Panc1 (cell line): ENCODE data around the gene BHLHA15. TPM values are rescaled to one million over a fixed set of nuclear protein-coding genes. Genes with fewer than 3 reads are reported as not detected.
A peak's percentile ranks its signal among the peaks of the same experiment; 100 is the strongest.

ENCODE experiments used
- ATAC-seq: fragments of 200-7000 bp; cut with Tn5 transposase; 2 replicates; pipeline ENCODE4 v1.9.1; 2020; ENCODE audit warnings: mild to moderate bottlenecking, moderate library complexity
- BruUV-seq: library from RNA; stranded (reverse); fragments of 400-500 nt; replicated peaks from 2 replicates; lab custom pipeline; 2021; lab: Mats Ljungman, UMichigan
- CTCF ChIA-PET: fragments of 300-600 bp; sonication (Branson Sonifier 250); formaldehyde crosslinking; loops from one replicate; lab custom pipeline; 2022; ENCODE audit warnings: antibody characterized with exemption; lab: Charles Lee
- POLR2A ChIA-PET: fragments of 300-600 bp; sonication (Branson Sonifier 250); formaldehyde crosslinking; loops from one replicate; lab custom pipeline; 2022; ENCODE audit warnings: antibody characterized with exemption; lab: Charles Lee
- DNase-seq: peaks from one replicate; pipeline ENCODE4 v3.0.0-alpha.2; 2010; ENCODE audit warnings: low read depth, low spot score
- H3K27ac ChIP-seq: 2 replicates; pipeline ENCODE4 v1.5.1; 2011; ENCODE audit warnings: mild to moderate bottlenecking, low read length, inconsistent platforms
- H3K27me3 ChIP-seq: fragments of 200-500 bp; sonication (Bioruptor generic); 2 replicates; pipeline ENCODE4 v1.6.0; 2014; ENCODE audit warnings: low read length, inconsistent platforms; ENCODE audit not compliant: control insufficient read depth, insufficient read depth
- H3K36me3 ChIP-seq: fragments of 200-500 bp; sonication (Bioruptor generic); 2 replicates; pipeline ENCODE4 v1.5.1; 2014; ENCODE audit warnings: inconsistent platforms, mild to moderate bottlenecking, low read length, moderate library complexity; ENCODE audit not compliant: control insufficient read depth, insufficient read depth
- H3K4me1 ChIP-seq: 2 replicates; pipeline ENCODE4 v1.5.1; 2011; ENCODE audit warnings: inconsistent platforms, mild to moderate bottlenecking, low read length, moderate library complexity; ENCODE audit not compliant: control insufficient read depth, insufficient read depth
- H3K4me3 ChIP-seq, 2 experiments: 2 replicates each; pipeline ENCODE4 v1.5.1; 2011 to 2012; ENCODE audit warnings: low read depth in 2 of 2, low read length in 2 of 2, mild to moderate bottlenecking in 2 of 2, inconsistent platforms in 1 of 2, moderate library complexity in 1 of 2
- H3K9me3 ChIP-seq: fragments of 200-500 bp; sonication (Bioruptor generic); 2 replicates; pipeline ENCODE4 v1.5.1; 2014; ENCODE audit warnings: low read depth, mild to moderate bottlenecking, inconsistent platforms, low read length, moderate library complexity; ENCODE audit not compliant: control insufficient read depth, insufficient read depth
- POLR2AphosphoS5 ChIP-seq: IDR thresholded peaks from 2 replicates; pipeline ENCODE4 v1.6.1; 2012; ENCODE audit warnings: mild to moderate bottlenecking, low read depth, low read length, moderate library complexity
- SIN3A ChIP-seq: IDR thresholded peaks from 2 replicates; pipeline ENCODE4 v1.6.1; 2012; ENCODE audit warnings: low read depth, mild to moderate bottlenecking, low read length, moderate library complexity, borderline replicate concordance; ENCODE audit not compliant: insufficient read depth
- TCF7L2 ChIP-seq: IDR thresholded peaks from 2 replicates; pipeline ENCODE4 v1.6.1; 2011; ENCODE audit warnings: mild to moderate bottlenecking, low read depth, low read length, inconsistent platforms
- in situ Hi-C: cut with HindIII; loops from 2 replicates; pipeline ENCODE4 v1.10.0; 2016; ENCODE audit warnings: low sequenced_read_pairs, low pct_unique_long_range_greater_than_20kb
- intact Hi-C: fragments of 100-400 bp; cut with micrococcal nuclease; formaldehyde crosslinking; loops from one replicate; pipeline ENCODE4 v1.10.0; 2022; ENCODE audit not compliant: unreplicated experiment
- total RNA-seq: library from RNA; stranded (reverse); gene quantifications from one replicate; pipeline ENCODE4 v1.2.1, GENCODE V29; 2021; ENCODE audit not compliant: unreplicated experiment
- TF ChIP-seq, protein P1 (sequence below), 2 experiments: IDR thresholded peaks; 2 replicates each; pipeline ENCODE4 v1.6.1; 2011 to 2012; ENCODE audit warnings: low read depth in 2 of 2, control low read depth in 1 of 2, low read length in 1 of 2, mild to moderate bottlenecking in 1 of 2, moderate library complexity in 1 of 2; ENCODE audit not compliant: insufficient read depth in 1 of 2
- TF ChIP-seq, protein P2 (sequence below): fragments of 450-650 bp; IDR thresholded peaks from 2 replicates; pipeline ENCODE4 v1.5.1; 2017; ENCODE audit warnings: mild to moderate bottlenecking

BHLHA15 gene
- total RNA-seq, 1 experiment from 2014 or later: 0.26 TPM

DNA sequence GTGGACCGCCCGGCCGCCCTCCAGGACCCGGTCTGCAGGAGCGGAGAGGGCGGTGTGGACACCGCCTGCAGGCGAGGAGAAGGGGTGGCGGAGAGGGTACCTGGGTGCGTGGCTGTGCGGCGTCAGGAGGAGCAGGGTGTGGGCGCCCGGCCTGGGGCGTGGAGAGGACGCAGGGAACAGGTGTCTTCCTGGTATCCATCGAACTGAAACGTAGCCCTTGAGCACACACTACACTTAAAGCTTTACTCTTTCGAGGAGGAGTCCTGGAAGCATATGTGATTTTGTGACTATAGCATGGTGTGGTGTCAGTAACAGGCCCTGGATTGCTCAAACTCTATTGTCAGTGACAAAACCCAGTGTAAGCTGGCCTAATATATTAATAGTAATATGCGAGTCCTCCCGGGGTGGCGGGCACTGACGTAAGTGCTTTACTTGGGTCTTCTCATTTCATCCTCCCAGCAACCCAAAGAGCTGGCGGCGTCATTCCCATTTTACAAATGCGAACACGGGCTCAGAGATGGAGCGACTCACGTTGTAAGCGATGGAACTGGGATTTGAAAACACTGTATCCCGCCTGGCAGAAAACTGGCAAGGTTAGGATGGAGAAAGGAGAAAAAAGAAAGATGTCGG, 41.3 kb downstream of the BHLHA15 start:
- no peaks in the 10 kb centered on the region for H3K9me3 ChIP-seq
- in situ Hi-C loops (no loop called here), intact Hi-C loops (no loop called here)
- peak overlapping the region; percentile 52 for H3K27ac ChIP-seq
- peak; percentile 68 for ATAC-seq
- ChIA-PET POLR2A (no interaction called here), CTCF (no interaction called here)
- H3K36me3 ChIP-seq: no peaks in the 10 kb centered on the region; the same call in 1 of the 2 replicates
- BruUV-seq: TSS peak; percentile 86
- peaks cover 9% of the 10 kb centered on the region for H3K4me1 ChIP-seq
- DNase-seq: no peak
- H3K4me3 ChIP-seq: peak overlapping the region; percentile 76 to 93
- TF ChIP-seq, protein P1, sequence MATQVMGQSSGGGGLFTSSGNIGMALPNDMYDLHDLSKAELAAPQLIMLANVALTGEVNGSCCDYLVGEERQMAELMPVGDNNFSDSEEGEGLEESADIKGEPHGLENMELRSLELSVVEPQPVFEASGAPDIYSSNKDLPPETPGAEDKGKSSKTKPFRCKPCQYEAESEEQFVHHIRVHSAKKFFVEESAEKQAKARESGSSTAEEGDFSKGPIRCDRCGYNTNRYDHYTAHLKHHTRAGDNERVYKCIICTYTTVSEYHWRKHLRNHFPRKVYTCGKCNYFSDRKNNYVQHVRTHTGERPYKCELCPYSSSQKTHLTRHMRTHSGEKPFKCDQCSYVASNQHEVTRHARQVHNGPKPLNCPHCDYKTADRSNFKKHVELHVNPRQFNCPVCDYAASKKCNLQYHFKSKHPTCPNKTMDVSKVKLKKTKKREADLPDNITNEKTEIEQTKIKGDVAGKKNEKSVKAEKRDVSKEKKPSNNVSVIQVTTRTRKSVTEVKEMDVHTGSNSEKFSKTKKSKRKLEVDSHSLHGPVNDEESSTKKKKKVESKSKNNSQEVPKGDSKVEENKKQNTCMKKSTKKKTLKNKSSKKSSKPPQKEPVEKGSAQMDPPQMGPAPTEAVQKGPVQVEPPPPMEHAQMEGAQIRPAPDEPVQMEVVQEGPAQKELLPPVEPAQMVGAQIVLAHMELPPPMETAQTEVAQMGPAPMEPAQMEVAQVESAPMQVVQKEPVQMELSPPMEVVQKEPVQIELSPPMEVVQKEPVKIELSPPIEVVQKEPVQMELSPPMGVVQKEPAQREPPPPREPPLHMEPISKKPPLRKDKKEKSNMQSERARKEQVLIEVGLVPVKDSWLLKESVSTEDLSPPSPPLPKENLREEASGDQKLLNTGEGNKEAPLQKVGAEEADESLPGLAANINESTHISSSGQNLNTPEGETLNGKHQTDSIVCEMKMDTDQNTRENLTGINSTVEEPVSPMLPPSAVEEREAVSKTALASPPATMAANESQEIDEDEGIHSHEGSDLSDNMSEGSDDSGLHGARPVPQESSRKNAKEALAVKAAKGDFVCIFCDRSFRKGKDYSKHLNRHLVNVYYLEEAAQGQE (IDR thresholded peaks at IDR 0.05; ENCODE audit: insufficient read depth in 1 of 2, low read depth in 2 of 2, low read length in 1 of 2): no peak
- TF ChIP-seq TCF7L2 (no peak), POLR2AphosphoS5 (no peak), SIN3A (no peak)
- TF ChIP-seq, protein P2, sequence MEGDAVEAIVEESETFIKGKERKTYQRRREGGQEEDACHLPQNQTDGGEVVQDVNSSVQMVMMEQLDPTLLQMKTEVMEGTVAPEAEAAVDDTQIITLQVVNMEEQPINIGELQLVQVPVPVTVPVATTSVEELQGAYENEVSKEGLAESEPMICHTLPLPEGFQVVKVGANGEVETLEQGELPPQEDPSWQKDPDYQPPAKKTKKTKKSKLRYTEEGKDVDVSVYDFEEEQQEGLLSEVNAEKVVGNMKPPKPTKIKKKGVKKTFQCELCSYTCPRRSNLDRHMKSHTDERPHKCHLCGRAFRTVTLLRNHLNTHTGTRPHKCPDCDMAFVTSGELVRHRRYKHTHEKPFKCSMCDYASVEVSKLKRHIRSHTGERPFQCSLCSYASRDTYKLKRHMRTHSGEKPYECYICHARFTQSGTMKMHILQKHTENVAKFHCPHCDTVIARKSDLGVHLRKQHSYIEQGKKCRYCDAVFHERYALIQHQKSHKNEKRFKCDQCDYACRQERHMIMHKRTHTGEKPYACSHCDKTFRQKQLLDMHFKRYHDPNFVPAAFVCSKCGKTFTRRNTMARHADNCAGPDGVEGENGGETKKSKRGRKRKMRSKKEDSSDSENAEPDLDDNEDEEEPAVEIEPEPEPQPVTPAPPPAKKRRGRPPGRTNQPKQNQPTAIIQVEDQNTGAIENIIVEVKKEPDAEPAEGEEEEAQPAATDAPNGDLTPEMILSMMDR: no peak
- no peaks in the 10 kb centered on the region for H3K27me3 ChIP-seq

DNA sequence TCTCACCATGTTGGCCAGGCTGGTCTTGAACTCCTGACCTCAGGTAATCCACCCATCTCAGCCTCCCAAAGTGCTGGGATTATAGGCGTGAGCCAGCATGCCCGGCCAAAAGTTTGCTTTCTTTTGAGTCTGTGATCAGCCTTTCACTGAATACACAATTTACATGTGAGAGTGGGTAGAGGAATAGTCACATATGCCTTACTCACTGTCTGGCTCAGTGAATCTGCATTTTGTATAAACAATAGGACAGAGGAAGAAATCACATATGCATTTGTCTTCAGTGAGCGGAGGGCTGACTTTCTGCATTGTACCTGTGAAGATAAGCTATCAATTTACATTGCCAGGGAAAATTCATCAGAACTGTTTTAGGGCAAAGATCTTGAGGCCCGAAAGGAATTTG, 43.3 kb downstream of the BHLHA15 start:
- ATAC-seq (no peak), DNase-seq (no peak)
- Histone ChIP-seq H3K36me3 (no peaks in the 10 kb centered on the region; the same call in 1 of the 2 replicates), H3K27ac (no peak overlapping the region), H3K4me1 (peaks cover 9% of the 10 kb centered on the region), H3K4me3 (no peak overlapping the region), H3K27me3 (no peaks in the 10 kb centered on the region), H3K9me3 (no peaks in the 10 kb centered on the region)
- intact Hi-C loops (no loop called here), in situ Hi-C loops (no loop called here)
- TF ChIP-seq, protein P2: no peak
- TF ChIP-seq POLR2AphosphoS5: no peak
- no peak for TF ChIP-seq TCF7L2
- TF ChIP-seq SIN3A: no peak
- TF ChIP-seq, protein P1 (IDR thresholded peaks at IDR 0.05; ENCODE audit: insufficient read depth in 1 of 2, low read depth in 2 of 2, low read length in 1 of 2): no peak
- BruUV-seq: no TSS peak
- ChIA-PET CTCF (no interaction called here), POLR2A (no interaction called here)
